DMS53 (cell line): Measurements from ENCODE around the gene GPR132.
"Not testable (repeated sequence)": the region's sequence is repeated elsewhere in the genome, so short reads cannot be mapped to it uniquely, and the experiment has no call there.

ENCODE experiments used
- DNase-seq: peaks from one replicate; lab custom pipeline; 2025; lab: John Stamatoyannopoulos, UW

The GPR132 gene

DNA sequence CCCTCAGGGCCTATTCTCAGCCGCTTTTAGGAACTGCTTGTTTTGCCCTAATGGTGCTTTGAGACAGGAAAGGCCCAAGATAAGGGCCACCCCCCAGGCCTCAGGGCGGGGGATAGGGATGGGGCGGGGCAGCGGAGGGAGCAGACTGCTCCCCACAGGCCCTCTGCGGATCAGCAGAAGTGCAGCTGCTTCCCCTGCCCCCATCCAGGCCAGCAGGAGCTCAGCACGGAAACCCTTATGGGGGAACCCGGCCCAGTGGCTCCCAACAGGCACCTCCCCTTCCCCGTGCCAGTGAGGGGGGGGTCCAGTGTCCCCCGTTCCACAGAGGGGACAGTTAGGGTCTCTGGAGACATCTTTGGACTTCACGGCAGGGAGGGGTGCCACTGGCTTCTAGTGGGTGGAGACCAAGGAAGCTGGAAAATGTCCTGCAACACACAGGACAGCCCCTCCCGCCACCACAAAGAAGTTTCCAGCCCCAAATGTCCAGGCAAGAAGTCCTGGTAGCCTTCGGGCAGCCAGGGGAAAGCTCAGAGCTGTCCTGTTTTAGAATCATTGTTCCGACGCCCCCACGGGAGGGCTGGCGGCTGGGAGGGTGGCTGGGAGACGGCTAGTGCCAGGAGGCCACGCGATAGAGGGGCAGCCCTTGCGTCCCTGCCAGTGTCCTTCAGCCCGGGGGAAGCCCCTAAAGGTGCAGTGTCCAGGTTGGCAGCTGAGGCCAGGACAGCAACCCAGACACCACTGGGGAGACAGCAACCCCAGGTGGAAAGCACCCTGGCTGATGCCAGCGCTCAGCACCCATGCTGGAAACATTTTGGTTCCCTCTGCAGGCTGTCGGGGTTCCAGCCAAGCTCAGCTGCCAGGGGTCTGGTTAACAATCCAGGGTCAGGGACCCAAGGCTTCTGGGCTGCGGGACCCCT is 10.4 kb upstream of the GPR132 start:
- DNase-seq: no peak

DNA sequence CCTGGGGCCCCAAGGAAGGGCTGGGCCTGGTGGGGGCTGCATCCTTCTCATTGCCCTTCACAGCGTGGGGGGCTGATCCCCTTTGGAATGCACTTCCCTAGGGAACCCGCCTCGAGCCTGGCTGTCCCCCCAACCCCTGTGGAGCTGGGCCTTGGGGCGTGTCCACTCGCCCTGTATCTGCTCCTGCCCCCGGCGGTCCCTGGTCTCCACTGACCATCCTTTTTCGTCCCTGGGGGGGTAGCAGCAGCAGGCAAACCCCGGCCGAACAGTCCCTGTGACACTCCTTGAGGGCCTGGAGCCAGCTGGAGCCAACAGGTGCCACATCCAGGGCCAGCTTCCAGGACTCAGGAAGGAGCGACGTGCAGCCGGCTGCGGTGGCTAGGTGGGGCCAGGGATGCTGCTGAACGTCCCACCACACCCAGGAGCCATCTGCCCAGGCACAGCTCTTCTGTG is 9.4 kb upstream of the GPR132 start:
- peak; percentile 55 for DNase-seq

DNA sequence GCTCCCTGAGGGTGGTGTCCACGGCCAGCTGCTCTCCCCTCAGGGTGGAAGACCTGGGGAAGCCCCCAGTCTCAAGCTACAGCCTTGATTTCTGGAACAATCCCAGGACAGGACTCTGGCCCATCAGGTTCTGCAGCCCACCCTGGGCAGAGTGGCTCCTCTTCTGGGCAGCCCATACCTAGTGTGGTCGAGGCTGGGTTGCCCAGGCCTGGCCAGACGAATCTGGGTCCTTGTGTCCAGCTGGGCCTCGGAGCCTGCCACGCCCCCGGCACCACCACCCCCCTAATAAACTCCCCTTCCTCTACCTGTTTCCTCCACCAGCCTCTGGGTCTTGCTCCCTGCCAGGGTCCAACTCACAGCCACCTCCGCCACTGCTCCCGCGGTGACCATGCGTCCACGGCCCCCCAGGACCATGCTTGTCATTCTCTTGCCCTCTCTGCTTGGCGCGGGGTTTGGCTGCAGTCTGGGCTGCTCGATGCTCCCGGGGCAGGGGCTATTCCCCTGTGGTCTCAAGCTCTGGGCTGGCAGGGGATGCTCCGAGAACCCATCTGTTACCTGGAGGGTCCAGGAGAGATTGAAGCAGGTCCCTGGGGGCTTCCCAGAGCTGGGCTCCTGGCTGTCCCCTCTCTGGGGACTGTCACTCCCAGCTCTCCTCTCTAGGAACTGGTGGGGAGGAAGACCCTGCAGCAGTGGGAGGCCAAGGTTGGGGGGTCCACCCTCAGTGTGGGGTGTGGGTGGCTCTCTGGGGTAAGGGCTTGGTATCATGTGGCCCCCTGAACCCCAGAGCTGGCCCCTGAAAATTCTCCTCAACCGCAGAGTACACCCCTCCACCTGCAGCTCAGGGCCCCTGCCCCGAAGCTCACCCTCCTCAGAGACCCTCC is 8.7 kb upstream of the GPR132 start:
- DNase-seq: no peak

DNA sequence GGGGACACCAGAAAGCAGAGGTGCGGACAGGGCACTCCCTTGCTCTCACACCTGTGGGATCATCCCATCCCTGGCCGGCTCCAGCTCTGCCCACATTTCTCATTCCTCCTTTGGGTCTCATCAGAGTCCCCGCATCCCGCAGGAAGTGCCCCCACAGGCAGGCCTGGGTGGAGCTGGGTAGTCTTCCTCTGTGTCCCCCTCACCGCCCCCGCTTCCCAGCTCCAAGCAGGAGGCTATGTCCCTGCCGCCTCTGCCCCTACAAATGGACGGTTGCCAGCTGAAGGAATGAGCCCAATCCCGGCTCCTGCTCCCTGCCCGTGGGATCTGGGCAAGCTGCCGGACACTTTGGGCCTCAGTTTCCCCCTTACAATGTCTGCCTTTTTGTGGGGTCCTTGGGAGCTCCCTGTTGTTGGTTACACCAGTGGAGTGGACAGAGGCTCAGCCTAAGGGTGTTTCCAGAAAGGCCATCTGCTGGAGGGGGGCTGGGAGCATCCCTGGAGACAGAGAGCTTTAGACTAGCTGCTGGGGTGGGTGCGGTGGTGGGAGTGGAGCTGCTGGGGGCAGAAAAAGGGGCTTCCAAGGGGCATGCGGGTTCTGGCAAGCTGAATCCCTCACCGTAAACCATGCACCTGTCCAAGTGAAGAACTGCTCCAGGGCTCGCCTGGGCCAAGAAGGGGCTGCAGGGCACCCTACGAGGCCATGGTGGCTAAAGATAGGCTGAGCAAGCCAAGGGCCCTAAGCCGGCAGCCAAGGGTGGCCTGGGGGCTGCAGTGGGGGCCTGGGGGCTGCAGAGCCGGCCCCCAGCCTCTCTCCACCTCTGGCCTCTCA is 7.9 kb upstream of the GPR132 start:
- DNase-seq: no peak

DNA sequence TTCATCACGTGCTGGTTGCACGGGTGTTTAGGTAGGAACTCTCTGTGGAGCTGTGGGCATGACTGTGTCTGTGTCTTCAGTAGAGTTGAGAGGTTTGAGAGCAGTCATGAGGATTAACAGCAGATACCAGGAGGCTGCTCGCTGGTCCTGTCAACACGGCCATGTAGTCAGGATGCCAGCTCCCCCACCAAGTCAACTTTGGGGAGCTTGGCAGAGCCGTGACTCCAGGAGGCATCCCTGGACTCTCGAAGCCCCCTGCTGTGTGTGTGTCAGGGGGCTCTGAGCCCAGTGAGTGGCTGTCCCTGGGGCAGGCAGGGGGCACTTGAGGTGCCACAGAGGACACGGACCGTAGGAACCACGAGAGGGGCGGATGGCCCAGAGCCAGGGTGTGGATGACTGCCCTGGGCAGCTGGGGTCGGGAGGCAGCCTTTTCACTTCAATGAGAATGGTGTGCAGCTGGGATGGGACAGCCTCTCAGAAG is 7.2 kb upstream of the GPR132 start:
- DNase-seq: no peak

DNA sequence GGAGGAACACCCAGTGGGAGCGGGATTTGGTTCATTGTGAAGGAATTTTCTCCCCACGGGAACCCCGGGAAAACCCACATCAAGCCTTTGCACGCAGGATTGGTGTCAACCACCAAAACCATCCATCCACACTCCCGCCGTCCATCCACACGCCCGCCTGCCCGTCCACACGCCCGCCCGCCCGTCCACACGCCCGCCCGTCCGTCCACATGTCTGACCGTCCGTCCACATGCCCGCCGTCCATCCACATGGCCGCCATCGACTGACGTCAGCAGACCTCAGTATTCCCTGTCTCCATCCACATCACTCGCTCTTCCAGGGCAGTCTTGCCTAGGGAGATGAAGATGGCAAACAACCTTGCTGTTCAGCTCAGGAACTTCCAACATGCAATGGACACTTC is 6.7 kb upstream of the GPR132 start:
- no peak for DNase-seq

DNA sequence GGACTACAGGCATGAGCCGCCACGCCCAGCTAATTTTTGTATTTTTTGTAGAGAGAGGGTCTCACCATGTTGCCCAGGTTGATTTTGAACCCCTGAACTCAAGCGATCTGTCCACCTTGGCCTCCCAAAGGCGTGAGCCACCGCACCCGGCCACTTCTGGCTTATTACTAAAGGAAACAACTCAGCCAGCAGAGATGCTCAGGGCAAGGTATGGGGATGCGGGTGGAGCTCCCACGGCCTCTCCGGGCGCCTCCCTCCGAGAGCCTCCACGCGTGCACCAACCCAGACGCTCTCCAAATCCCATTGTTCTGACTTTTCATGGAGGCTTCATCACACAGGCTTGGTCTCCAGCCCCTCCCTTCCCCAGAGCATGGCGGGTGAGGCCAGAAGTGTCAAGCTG is 6.1 kb upstream of the GPR132 start:
- DNase-seq: no peak

DNA sequence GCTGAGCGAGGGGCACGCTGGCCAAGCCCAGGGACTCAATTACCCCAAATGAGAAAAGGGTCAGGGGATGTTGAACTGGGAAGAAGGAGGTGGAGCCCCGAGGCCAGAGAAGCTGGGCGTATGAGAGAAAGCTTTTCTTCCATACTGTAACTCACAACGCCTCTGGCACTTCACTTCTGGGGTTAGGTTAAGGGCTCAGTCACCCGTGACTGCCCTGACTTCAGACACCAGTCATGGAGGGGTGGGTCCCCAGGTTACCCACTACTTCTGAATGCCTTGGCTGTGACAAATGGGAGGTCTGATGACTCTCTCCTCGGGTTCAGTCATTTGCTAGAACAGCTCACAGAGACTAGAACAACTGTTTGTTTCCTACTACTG is 5.5 kb upstream of the GPR132 start:
- DNase-seq: no peak

DNA sequence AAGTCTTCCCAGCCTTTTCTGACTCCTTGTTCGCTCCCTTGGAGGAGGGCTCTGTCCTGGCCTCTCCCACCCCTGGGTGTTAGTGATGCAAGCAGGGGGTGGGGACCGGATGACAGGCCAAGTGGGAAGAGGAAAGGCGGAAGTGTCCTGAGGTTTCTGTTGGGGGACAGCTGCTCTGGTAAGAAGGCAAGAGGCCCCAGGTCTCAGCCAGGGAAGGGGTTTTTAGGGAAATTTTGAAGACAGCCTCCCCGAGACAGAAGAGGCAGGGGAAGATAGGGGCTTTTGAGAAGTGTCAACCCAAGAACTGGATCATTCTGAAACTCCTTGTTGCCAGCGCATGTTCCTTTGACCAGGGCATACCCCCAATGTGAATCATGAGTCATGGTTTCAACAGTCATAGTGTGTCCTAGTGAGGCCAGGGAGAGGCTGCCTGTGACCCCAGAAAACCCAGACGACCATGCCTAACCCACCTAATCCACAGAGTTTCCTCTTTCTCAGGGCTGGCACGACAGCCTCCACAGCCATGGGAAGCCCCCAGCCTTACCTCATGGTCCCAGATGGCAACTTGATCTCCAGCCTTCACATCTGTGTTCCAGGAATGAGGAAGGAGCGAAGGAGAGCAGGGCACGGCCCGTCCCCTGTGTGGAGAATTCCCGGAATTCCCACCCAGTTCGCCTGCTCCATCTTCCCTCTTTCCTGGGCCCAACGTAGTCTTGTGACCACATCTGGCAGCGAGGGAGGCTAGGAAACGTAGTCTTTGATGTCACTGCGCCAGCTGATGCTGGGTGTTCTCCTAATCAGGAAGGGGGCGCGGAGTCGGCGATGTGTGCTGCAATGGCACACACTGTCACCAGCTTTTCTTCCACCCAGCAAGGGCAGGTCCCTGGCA is 4.9 kb upstream of the GPR132 start:
- no peak for DNase-seq

DNA sequence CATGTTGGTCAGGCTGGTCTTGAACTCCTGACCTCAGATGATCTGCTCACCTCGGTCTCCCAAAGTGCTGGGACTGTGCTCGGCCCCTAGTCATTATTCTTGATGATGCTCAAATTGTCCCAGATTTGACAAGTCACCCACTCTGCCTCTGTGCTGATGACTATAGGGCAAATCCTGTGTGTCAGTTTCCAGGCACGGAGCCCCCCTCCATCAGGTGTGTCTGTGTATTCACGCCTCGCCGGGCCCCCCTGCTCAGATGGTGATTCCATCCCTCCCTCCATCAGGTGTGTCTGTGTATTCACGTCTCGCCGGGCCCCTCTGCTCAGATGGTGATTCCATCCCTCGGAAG is 4.3 kb upstream of the GPR132 start:
- no peak for DNase-seq

DNA sequence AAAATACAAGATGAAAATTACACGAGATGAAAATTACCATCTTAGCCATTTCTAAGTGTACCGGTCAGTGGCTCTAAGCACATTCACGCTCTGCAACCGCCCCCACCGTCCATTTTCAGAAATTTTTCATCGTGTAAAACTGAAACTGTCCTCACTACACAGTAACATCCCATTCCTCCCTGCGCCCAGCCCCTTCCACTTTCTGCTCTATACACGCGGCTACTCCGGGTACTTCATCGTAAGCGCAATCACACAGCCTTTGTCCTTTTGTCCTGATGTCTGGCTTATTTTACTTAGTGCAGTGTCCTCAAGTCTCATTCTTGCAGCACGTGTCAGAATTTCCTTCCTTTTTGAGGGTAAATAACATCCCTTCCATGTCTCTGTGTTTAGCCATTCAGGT is 3.6 kb upstream of the GPR132 start:
- no peak for DNase-seq

DNA sequence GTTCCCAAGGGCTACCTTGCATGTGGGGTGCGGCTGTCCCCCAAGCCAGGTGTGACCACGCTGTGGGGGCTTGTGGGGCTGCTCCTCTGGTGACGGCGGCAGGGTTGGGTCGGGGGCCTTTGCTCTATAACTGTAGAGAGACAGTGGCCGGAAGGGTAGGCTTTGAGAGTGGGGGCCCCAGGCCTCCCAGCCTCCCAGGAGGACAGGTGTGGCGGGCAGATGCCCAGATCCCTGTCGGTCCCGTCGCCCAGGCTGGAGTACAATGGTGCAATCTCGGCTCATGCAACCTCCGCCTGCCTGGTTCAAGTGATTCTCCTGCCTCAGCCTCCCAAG is 2.7 kb upstream of the GPR132 start:
- DNase-seq: no peak

DNA sequence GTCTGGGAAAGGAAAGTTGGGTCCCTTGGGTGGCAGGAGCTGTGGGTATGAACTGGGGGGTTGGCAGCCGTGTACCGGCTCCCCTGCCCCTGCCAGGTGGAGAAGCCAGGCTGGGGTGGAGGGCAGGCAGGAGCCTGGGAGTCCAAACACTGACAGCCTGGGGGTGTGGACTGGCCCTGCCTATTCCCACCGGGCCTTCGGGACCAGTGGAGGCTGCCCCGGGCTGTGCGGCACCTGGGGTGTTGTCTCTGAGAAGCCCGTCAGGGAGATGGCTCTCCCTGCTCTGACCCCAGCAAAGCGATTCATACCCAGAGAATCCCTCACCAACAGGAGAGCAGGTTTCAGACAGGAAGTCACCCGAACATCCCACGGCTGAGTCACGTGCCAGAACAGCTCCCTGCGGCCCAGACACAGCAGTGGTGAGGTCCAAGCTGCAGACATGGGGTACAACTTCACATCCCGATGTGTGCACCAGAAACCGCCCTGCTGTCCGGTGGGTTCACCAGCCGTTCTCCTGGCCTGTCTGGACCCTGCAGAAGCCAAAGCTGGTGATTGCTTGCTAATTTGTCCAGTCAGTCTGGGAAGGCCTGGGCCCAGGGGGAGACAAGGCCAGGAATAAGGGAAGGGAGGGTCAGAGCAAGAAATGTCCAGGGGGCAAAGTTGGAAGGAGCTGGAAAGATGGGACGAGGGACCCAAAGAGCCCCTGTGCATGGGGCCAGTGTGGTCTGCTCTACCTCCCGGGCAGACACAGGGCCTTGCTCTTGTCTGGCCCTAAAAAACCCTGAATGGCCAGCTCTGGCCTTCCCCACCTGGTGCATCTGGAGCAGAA is 2.1 kb upstream of the GPR132 start:
- DNase-seq: no peak

DNA sequence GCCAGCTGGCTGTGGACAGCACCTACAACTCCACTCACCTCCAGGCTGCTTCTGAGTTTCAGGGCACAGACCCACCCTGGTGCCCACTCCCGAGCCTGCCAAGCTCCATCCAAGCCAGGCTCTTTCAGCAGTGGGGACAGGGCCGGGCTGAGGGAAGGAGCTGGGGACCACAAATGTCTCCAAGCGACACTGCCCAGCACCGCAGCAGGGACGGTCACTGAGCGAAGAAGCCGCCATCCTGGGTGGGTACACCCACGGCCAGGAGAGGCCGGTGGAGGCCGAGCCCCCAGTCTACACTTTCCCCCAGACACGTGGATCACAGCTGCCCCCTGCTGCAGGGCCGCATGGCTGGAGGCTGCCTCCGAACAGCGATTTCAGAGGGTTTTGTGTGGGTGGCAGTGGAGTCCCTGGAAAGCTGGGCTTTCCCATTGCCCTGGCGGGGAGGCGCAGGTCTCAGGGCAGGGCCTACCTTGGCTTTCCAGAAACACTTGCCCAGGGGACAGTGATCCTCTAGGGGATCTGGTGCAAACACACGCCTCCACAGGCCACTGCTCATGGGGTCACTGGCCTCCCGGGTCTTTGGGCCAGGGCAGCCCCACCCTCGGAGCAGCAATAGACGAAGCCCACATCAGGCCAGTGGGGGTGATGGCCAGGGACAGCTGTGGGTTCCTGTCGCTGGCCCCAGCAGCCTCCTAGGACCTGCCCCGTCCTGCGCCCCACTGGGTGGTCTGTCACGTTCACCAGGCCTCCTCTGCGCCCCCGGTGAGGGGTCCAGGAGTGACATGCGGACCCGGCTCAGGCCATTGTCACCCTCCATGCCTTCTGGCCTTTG is 1.2 kb upstream of the GPR132 start:
- no peak for DNase-seq

DNA sequence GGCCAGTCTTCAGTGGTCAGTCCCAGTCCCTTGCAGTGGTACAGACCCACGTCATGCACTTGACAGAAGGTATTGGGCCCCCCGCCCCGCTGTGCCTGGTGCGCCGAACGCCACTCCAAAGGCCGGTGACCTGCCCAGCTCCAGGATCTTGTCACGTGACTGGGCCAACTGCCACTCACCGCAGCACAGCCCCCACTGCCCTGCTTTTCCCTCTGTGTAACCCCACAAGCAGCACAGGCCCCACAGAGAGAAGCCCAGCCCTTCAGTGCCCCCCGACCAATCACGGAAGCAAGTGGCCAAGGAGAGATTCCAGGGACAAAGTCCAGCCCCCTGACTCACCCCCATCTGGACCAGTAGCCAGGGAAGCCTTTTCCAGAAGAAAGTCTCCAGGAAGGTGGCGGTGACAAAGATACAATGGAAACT is 498 bp downstream of the GPR132 start:
- DNase-seq: peak; percentile 19

DNA sequence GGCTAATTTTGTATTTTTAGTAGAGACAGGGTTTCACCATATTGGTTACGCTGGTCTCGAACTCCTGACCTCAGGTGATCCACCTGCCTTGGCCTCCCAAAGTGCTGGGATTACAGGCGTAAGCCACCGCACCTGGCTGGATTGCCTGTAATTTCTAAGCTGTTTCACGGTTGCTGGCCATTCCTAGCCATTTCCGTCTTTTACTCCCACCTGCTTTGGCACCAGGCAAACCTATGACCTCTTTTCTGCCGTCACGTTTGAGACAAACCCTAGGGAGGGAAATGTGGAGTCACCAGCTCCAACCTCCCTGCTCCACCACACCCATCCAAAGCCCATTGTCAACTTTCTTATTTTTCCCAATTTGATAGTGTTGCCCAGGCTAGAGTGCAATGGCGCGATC is 1.2 kb downstream of the GPR132 start:
- DNase-seq: no peak

DNA sequence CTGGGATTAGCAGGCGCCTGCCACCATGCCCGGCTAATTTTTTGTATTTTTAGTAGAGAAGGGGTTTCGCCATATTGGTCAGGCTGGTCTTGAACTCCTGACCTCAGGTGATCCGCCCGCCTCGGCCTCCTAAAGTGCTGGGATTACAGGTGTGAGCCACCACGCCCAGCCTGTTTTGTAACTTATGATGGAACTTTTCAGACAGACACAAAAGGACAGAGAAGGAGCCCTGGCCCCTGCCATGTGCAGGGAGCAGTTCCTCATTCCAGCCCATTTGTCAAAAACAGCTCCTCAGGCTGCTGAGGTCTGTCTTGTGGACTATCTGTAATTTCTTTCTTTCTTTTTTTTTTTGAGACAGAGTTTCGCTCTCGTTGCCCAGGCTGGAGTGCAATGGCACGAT is 1.7 kb downstream of the GPR132 start:
- not testable (repeated sequence) for DNase-seq

DNA sequence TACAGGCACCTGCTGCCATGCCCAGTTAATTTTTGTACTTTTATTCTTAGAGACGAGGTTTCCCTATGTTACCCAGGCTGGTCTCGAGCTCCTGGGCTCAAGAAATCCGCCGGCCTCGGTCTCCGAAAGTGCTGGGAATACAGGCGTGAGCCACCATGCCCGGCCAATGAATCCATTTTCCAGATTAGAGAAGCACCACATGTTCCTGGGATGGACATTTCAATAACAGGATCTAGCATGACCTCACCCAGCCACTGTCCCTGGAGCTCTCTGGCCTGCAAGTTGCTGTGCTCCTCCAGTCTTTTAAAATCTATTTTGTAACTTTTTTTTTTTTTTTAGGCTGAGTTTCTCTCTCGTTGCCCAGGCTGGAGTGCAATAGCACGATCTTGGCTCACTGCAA is 2.2 kb downstream of the GPR132 start:
- no peak for DNase-seq

DNA sequence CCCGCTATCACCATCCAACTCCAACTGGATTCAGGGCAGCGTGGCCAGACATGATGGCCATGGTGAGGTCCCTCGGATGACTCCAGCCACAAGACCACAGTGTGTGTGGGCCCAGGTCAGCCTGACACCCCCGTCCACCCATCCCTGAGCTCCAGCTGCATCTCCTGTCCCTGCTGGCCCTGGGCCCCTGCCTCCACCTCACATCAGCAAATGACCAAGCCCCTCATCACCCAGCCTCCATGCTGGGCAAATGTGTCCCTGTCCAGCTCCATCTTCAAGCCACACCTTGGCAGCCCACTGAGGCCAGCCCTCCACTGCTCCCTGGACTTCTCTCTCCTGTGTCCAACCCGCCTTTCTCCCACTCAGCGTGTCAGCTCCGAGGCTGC is 3.2 kb downstream of the GPR132 start:
- no peak for DNase-seq
